Neural cell (in vitro differentiated cells): ENCODE results near the gene MRPL4. TPM values are rescaled to one million over a fixed set of nuclear protein-coding genes. Genes with fewer than 3 reads are reported as not detected.

ENCODE experiments used
- H2AFZ ChIP-seq: fragments of 200-600, 300-800 bp; sonication (generic), shearing (Covaris generic); 2 replicates; pipeline ENCODE4 v1.6.0; 2014; ENCODE audit warnings: low read depth, mild to moderate bottlenecking, antibody characterized with exemption, low read length, moderate library complexity
- H3F3A ChIP-seq: fragments of 200-600 bp; shearing (Covaris generic); 2 replicates; pipeline ENCODE4 v1.6.1; 2016; ENCODE audit warnings: mild to moderate bottlenecking, moderate library complexity, mixed read lengths, antibody characterized with exemption, low read length; ENCODE audit not compliant: insufficient read depth, poor library complexity, severe bottlenecking
- H3K27ac ChIP-seq: fragments of 200-600, 300-800 bp; sonication (generic), shearing (Covaris generic); 2 replicates; pipeline ENCODE4 v1.5.1; 2014; ENCODE audit warnings: mild to moderate bottlenecking, low read length, moderate library complexity
- H3K27me3 ChIP-seq: fragments of 300-800, 200-600 bp; sonication (generic), shearing (Covaris generic); 2 replicates; pipeline ENCODE4 v1.6.0; 2014; ENCODE audit warnings: mild to moderate bottlenecking, low read depth, low read length, moderate library complexity; ENCODE audit not compliant: insufficient read depth
- H3K36me3 ChIP-seq: fragments of 300-800, 200-600 bp; sonication (generic), shearing (Covaris generic); 2 replicates; pipeline ENCODE4 v1.5.1; 2014; ENCODE audit warnings: mild to moderate bottlenecking, antibody characterized with exemption, low read length, moderate library complexity; ENCODE audit not compliant: insufficient read depth
- H3K4me2 ChIP-seq: fragments of 300-800, 200-600 bp; sonication (generic), shearing (Covaris generic); 2 replicates; pipeline ENCODE4 v1.6.0; 2014; ENCODE audit warnings: mild to moderate bottlenecking, low read length
- H3K4me3 ChIP-seq: fragments of 300-800, 200-600 bp; sonication (generic), shearing (Covaris generic); 2 replicates; pipeline ENCODE4 v1.5.1; 2014; ENCODE audit warnings: mild to moderate bottlenecking, low read length, moderate library complexity
- H3K79me2 ChIP-seq: fragments of 200-600 bp; shearing (Covaris generic); replicated peaks from 2 replicates; pipeline ENCODE4 v1.6.0; 2014; ENCODE audit warnings: mild to moderate bottlenecking, low read length, moderate library complexity; ENCODE audit not compliant: insufficient read depth
- H3K9ac ChIP-seq: fragments of 300-800, 200-600 bp; sonication (generic), shearing (Covaris generic); 2 replicates; pipeline ENCODE4 v1.6.1; 2016; ENCODE audit warnings: mild to moderate bottlenecking, low read length, mixed read lengths
- H3K9me2 ChIP-seq: fragments of 200-600 bp; shearing (Covaris generic); 2 replicates; pipeline ENCODE4 v1.6.1; 2016; ENCODE audit warnings: mild to moderate bottlenecking, low read length, mixed read lengths; ENCODE audit not compliant: insufficient read depth
- H3K9me3 ChIP-seq: fragments of 200-600, 300-800 bp; sonication (generic), shearing (Covaris generic); 2 replicates; pipeline ENCODE4 v1.6.1; 2016; ENCODE audit warnings: mild to moderate bottlenecking, mixed run types, low read length, moderate library complexity, mixed read lengths
- H4K20me1 ChIP-seq: fragments of 200-600 bp; shearing (Covaris generic); 2 replicates; pipeline ENCODE4 v1.6.1; 2016; ENCODE audit warnings: mild to moderate bottlenecking, mixed run types; ENCODE audit not compliant: insufficient read depth
- CTCF ChIP-seq: fragments of 450-650 bp; IDR thresholded peaks from 2 replicates; pipeline ENCODE4 v1.5.1; 2014; ENCODE audit warnings: antibody characterized with exemption, mild to moderate bottlenecking, moderate library complexity; ENCODE audit not compliant: poor library complexity, severe bottlenecking
- EP300 ChIP-seq: fragments of 450-650 bp; conservative IDR thresholded peaks from 2 replicates; pipeline ENCODE4 v1.6.1; 2014; ENCODE audit warnings: antibody characterized with exemption, mild to moderate bottlenecking, moderate library complexity; ENCODE audit not compliant: poor library complexity, severe bottlenecking
- EZH2 ChIP-seq: fragments of 200-600, 300-800 bp; shearing (Covaris generic), sonication (generic); IDR thresholded peaks from 2 replicates; pipeline ENCODE4 v1.6.1; 2014; ENCODE audit warnings: antibody characterized with exemption, low read length, borderline replicate concordance, mild to moderate bottlenecking; ENCODE audit not compliant: insufficient read depth, poor library complexity, severe bottlenecking
- MXI1 ChIP-seq: fragments of 450-650 bp; conservative IDR thresholded peaks from 2 replicates; pipeline ENCODE4 v1.6.1; 2014; ENCODE audit warnings: antibody characterized with exemption, mild to moderate bottlenecking; ENCODE audit not compliant: poor library complexity, severe bottlenecking
- POLR2AphosphoS5 ChIP-seq: IDR thresholded peaks from 2 replicates; pipeline ENCODE4 v1.6.1; 2012
- RAD21 ChIP-seq: fragments of 450-650 bp; conservative IDR thresholded peaks from 2 replicates; pipeline ENCODE4 v1.6.1; 2014; ENCODE audit warnings: antibody characterized with exemption, mild to moderate bottlenecking, moderate library complexity
- REST ChIP-seq: IDR thresholded peaks from 2 replicates; pipeline ENCODE4 v1.6.1; 2012; ENCODE audit warnings: borderline replicate concordance
- SMC3 ChIP-seq: fragments of 450-650 bp; conservative IDR thresholded peaks from 2 replicates; pipeline ENCODE4 v1.6.1; 2014; ENCODE audit warnings: antibody characterized with exemption, mild to moderate bottlenecking, moderate library complexity; ENCODE audit not compliant: poor library complexity
- TAF1 ChIP-seq: IDR thresholded peaks from 2 replicates; pipeline ENCODE4 v1.6.1; 2012; ENCODE audit warnings: low read depth
- polyA plus RNA-seq: library from polyadenylated mRNA; depleted of rRNA; stranded (reverse); fragments of >200 nt; gene quantifications from 2 replicates; pipeline ENCODE4 v1.2.3, GENCODE V29; 2014

The MRPL4 gene
- polyA plus RNA-seq, 1 donor from 2014 or later, result 27.2 TPM

- H3K9me3 ChIP-seq, result no peaks in the 10 kb centered on the region
- peak overlapping the region; percentile 16 for H3K9ac ChIP-seq
- peak overlapping the region; percentile 19 for H3K4me2 ChIP-seq
- H3K9me2 ChIP-seq, result no peaks in the 10 kb centered on the region
- no peak overlapping the region for H2AFZ ChIP-seq
- no peak for TF ChIP-seq EP300
- TF ChIP-seq REST, result no peak
- TF ChIP-seq RAD21, result no peak
- TF ChIP-seq TAF1, result no peak
- no peak for TF ChIP-seq SMC3
- TF ChIP-seq MXI1, result no peak
- no peak for TF ChIP-seq CTCF
- TF ChIP-seq EZH2, result no peak
- no peak for TF ChIP-seq POLR2AphosphoS5
- no peak overlapping the region for H3K27ac ChIP-seq
- no peaks in the 10 kb centered on the region for H3K79me2 ChIP-seq
- no peaks in the 10 kb centered on the region for H4K20me1 ChIP-seq
- peaks cover 100% of the 10 kb centered on the region for H3K27me3 ChIP-seq
- peak overlapping the region; percentile 66 for H3K4me3 ChIP-seq
- no peaks in the 10 kb centered on the region for H3F3A ChIP-seq
- H3K36me3 ChIP-seq, result no peaks in the 10 kb centered on the region
Observed at GRCh38 chr19:10290876-10291553, 39.0 kb downstream of the MRPL4 start.

GRCh38 chr19:10291554-10292205, 39.7 kb downstream of the MRPL4 start:
- Histone ChIP-seq H3K27me3 (peaks cover 100% of the 10 kb centered on the region), H3K4me3 (peak overlapping the region; percentile 66), H3K9me3 (no peaks in the 10 kb centered on the region), H3K36me3 (no peaks in the 10 kb centered on the region), H2AFZ (no peak overlapping the region), H3K4me2 (peak overlapping the region; percentile 25), H3K9ac (peak overlapping the region; percentile 16), H3K79me2 (no peaks in the 10 kb centered on the region), H3K9me2 (no peaks in the 10 kb centered on the region), H4K20me1 (no peaks in the 10 kb centered on the region), H3F3A (no peaks in the 10 kb centered on the region), H3K27ac (no peak overlapping the region)
- TF ChIP-seq MXI1 (no peak), EZH2 (peak; percentile 5), CTCF (no peak), RAD21 (no peak)
